HL-60 (cell line): Measurements from ENCODE around the gene WDR20.
"Not testable (repeated sequence)": the region's sequence is repeated elsewhere in the genome, so short reads cannot be mapped to it uniquely, and the experiment has no call there.

ENCODE experiments used
- CTCF ChIP-seq: IDR thresholded peaks from one replicate; pipeline ENCODE4 v1.5.1; 2011; ENCODE audit warnings: low read length, control low read depth, inconsistent platforms; ENCODE audit not compliant: insufficient read depth
- POLR2AphosphoS5 ChIP-seq: IDR thresholded peaks from 2 replicates; pipeline ENCODE4 v1.6.1; 2012; ENCODE audit warnings: low read depth
- REST ChIP-seq: IDR thresholded peaks from 2 replicates; pipeline ENCODE4 v1.6.1; 2012; ENCODE audit warnings: low read depth; ENCODE audit not compliant: insufficient replicate concordance

GRCh38 chr14:102172021-102172272 is 32.2 kb downstream of the WDR20 start:
- TF ChIP-seq CTCF, REST, POLR2AphosphoS5: not testable (repeated sequence)
